NCI-H82 treated with DMSO at 0.1 percent for 48 hours (cell line): ENCODE results near the gene CFAP91.
A peak's percentile ranks its signal among the peaks of the same experiment; 100 is the strongest.
"Not testable (repeated sequence)": the region's sequence is repeated elsewhere in the genome, so short reads cannot be mapped to it uniquely, and the experiment has no call there.

Source experiments
- DNase-seq: peaks from one replicate; lab custom pipeline; 2025; ENCODE audit not compliant: unreplicated experiment; lab: John Stamatoyannopoulos, UW

Gene CFAP91

DNA sequence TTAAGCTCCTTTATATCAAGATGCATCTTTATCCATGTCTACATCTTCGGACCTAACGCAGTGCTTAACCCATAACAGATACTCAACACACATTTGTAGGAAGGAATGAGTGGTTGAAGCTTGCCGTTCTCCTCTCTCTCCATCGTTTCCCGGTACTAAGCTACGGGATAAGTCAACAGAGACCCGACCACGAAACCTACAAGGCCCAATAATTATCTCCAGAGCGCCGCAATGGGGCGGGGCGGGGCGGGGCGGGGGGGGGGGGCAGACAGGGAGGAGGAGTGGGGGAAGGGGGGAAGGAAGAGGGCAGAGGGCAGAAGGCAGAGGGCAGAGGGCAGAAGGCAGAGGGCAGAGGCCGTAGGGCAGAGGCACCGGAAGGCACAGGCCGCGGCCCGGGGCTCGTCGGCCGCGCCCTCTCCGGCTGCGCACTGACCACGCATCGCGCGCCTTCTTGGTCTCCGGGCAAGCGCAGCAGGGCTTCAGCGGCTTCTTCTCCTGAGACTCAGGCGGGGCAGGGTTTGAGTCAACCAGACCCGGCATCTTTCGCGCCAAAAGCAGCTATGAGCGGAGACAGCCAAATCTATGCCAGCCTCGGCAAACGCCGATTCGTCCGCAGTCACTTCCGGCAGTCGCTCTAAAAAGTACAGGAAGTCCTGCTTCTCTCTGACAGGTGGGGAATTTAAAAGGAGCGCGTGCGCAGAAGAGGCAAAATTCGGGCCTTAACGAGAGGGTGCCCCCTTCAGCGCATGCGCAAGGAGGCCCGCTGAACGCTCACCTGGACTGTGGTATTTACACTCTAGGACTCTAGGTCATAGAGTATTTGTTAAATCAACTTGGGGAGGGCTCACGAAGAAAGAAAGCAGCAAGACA lies 25.8 kb upstream of the CFAP91 start, which contains the start of gene COX17:
Gene COX17, minus strand, starts transcription at position 636 of the 870 bp plus-strand sequence. Its CDS starts 96 bp downstream, at position 540.
- DNase-seq: peak; percentile 89

DNA sequence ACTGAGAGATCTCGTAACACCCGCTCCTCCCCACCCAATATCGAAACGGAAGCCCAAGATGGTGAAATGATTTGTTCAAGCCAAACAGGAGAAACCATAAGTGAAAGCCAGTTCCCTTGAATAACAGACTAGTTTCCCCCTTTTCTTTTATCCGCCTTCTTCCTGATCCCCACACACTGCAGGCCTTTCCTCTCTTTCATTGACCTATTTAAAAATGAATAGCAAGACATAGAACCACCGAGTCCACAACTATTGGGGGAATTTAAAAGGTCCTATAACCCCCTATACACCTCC lies 25.2 kb upstream of the CFAP91 start:
- no peak for DNase-seq

DNA sequence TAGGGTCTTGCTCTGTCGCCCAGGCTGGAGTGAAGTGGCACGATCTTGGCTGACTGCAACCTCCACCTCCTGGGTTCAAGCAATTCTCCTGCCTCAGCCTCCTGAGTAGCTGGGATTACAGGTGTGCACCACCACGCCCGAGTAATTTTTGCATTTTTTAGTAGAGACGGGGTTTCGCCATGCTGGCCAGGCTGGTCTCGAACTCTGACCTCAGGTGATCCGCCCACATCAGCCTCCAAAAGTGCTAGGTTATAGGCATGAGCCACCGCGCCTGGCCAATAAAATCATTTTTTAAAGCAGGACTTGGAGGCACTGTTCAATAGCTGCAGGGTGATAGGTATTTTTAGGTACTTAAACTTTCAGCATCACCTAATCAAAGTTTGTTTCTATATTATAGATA lies 24.6 kb upstream of the CFAP91 start:
- not testable (repeated sequence) for DNase-seq

DNA sequence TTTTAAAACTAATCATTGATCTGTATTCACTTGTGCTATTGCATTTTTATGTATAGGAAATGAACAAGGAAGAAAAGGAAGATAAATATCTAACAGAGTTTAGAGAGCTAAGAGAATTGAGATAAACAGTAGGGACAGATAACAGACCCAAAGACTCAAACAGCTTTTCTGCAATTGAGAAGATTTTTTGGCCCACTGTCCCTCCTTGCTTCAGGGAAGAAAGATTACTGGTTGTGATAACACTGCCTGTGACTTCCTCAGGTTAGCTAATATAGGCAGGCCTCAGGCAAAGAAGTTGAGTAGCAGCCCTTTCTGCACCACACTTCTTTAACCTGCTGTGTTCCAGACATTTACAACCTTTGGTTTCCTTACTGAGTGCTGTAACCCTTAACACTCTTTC lies 22.9 kb upstream of the CFAP91 start:
- DNase-seq: no peak

DNA sequence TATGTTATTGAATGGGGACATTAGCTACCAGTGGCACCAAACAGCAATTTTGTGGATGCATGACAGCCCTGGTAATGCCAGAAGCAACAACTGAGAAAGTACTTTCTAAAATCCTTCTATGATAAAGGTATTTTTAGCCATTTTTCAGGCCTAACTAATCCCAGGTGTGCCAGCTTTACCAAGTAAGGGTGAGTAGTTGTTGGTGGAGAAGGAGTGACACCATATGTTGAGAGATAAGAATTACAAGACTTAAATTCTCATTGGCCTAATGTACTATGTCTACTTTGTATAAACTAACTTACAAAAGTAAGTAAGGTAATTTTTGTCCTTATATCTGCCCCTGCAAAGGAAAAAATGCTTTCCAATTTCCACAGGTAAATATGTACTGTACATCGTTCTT lies 21.5 kb upstream of the CFAP91 start:
- DNase-seq: peak; percentile 30

DNA sequence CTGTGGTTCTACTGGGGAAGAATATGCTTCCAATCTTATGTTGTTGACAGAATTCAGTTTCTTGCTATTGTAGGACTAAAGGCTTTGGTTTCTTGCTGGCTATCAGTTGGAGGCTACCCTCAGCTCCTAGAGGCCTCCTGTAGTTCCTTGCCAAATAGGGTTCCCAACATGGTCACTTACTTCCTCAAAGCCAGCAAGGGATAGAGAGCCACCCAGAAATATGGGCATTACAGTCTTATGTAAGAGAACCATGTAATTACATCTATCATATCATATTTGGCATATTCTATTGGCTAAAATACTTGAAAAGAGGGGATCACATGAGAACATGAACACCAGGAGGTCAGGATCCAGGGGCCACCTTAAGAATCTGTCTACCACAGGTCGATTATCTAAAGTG lies 19.4 kb upstream of the CFAP91 start:
- DNase-seq: no peak

DNA sequence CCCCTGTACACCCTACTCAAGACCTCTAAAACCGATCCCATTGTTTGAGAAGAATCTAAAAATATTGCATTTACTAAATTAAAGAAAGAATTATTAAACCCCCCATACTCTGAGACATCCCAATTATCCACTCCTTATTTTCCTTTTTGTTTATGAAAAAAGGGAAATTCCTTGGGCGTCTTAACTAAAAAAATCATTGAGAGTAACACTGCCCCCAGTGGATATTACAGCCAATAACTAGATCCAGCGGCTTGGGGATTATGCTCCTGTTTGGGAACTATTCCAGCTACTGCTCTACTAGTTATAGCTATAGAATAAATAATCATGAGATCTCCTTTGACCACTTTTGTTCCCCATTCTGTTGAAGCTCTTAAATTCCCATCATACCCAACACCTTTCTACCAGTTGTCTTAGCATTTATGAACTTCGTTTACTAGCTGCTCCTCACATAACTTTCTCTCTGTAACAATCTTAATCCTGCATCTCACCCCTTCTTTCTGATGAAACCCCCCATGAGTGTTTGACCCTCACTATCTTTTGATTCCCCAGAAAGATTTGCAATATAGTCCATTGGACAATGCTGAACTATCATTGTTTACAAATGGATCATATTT lies 12.7 kb upstream of the CFAP91 start:
- peak; percentile 15 for DNase-seq

DNA sequence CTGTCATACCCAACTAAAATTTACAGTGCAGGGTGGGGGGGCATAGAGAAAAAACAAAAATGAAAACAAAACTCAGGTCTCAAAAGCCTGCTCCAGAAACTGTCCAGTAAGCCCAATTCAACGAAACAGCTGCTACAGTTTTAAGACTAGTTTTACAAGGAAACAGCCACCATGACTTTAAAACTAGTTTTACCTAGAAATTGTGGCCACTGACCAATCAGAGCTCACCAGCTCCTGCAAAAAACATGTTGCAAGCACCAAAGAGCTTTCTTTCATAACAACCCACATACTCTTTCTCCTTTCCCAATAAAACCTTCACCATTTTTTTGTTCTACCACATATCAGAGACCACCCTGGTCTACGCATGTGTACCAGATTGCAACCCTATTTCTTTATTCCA lies 7.3 kb upstream of the CFAP91 start:
- no peak for DNase-seq

DNA sequence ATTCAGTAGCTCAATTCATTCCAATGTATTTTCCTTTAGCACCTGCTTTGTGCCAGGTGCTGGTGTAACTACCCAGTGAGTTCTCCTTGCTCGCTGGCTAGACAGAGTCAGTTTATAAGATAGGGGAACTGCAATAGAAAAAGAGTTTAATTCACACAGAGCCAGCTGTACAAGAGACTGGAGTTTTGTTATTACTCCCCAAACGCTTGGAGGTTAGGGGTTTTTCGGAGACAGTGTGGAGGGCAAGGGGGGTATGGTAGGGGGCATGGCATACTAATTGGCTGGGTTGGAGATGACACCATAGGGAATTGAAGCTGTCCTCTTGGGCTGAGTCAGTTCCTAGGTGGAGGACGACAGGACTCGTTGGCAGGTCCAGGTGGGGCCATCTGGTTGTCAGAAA lies 5.4 kb upstream of the CFAP91 start:
- no peak for DNase-seq

DNA sequence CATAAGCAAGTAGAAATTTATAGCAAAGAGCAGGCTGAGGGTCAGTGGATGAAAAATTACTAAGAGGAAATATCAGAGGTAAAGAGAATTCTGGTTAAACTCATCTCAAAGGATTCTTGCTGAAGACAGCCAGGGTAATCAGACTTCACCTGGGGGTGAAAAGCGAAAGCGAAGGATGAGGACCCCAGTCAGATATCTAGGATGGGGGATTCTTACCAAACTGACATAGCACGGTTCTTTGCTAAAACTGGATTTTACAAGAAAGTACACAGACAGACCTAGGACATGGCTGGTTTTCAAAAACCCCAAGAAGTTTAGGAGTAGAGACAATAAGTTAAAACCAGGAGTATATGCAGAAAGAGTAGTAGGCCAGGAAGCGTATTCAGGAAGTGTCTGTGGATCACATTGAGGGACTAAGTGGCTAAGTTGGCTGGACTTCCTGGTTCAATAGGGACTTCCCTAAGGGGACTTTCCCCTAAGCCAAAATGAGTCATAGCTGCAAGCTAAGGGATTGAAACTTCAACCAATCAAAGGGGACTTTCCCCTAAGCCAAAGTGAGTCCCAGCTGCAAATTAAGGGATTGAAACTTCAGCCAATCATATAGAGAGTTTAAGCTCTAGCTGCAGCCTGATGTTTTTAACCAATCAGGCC lies 2.4 kb upstream of the CFAP91 start:
- DNase-seq: no peak

DNA sequence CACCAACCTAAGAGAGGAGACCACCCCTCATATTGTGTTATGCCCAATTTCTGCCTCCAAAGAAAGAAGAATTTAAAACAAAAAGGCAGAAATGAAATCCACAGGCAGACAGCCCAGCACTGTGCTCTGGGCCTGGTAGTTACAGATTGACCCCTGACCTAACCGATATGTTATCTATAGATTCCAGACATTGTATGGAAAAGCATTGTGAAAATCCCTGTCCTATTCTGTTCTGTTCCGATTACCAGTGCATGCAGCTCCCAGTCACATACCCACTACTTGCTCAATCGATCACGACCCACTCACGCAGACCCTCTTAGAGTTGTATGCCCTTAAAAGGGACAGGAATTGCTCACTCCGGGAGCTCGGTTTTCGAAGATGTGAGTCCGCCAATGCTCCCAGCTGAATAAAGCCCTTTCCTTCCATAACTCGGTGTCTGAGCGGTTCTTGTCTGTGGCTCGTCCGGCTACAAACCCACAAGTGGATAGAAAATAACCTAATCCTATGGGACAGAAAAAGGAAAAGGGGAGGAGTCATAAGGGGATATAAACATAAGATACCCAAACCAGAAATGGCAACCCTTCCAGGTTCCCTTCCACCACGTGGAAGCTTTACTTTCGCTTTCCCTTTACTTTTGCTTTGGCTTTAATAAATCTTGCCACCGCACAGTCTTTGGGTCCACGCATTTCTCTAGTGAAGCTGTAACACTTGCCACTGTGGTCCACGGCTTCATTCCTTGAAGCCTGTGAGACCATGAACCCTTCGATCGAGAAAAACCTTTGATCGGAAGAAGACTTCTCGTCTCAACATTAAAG lies 1.7 kb upstream of the CFAP91 start:
- no peak for DNase-seq

DNA sequence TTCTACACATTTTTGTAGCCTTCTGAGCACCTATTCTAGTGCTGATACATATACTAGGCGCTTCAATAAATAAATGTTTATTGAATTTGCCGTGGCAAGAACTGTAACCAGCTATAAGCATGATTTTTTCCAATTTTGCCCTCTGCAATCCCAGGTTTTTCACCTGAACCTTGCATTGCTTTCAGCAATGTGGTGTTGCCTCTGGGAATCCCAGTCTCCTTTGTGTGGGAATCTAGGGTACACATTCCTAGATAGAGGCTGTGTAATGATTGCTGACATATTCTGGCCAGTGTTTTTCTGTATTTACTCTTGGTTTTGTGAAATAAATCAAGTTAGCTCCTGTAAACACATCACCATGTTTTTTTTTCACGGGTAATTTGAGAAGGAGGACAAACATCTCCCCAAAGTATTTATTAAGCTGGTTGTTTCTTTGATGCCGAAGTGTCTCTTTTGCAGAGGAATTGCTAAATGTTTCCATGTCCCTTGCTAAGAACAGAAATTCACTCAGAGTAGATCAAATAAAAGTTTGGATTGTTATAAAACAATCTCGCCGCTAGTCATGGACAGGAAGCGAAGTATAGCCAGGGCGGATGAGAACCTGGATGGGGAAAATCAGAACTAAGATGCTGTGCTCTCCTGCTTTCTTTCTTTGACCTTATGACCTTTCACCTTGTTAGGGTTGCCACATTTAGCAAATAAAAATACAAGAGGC lies 1.2 kb downstream of the CFAP91 start:
- no peak for DNase-seq

DNA sequence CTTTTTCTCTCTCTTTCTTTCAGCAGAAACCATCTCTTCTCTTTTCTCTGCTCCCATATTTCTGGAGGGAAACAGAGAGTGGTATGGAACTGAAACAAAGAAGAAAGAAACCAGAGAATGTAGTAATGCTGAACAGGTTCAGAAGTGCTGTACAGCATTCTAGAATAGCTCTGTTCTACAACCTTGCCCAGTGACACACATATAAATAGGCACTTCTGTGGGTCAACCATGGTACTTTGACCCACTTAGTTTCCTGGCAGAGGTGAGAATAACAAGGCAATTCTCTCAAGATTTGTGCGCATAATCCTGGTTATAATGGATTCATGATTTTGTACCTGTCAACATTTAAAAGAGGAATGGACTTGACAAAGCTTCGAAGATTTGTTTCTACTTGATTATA lies 12.3 kb downstream of the CFAP91 start:
- DNase-seq: no peak

DNA sequence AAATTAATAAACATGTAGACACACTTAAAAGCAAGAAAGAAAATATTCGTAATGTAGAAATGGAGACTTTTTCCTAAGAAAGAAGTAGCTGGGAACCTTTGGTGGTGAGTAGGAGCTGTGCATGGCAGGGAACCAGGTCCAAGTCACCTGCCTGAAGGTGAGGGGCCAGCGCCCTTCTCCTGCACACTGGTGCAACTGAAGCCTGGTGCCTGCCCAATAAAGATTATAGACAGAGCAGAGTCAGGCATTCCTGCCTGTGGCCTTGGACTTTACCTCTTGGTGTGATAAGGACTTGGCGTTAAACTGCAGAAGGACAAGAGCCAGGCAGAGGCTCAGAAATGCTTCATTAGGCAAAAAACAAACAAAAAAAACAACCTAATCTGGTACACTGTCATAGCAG lies 14.2 kb downstream of the CFAP91 start:
- no peak for DNase-seq

DNA sequence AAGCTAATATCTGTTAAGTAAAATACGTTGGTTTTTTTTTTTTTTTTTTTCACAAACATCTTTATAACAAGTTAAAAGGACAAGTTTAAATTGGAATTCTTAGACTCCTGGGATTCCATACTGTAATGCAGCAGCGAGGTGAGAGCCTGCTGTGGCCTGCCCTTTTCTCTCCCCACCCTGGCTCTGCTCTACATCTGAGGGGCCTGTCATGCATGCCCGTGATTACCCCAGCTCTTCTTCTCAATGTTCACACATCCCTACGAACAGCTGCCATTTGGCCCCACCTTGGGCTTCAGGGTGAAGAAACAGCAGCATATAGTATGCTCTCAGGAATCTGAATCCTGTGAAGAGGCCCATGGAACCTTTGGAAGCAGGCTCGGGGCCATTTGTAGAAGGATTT lies 14.7 kb downstream of the CFAP91 start:
- DNase-seq: no peak

DNA sequence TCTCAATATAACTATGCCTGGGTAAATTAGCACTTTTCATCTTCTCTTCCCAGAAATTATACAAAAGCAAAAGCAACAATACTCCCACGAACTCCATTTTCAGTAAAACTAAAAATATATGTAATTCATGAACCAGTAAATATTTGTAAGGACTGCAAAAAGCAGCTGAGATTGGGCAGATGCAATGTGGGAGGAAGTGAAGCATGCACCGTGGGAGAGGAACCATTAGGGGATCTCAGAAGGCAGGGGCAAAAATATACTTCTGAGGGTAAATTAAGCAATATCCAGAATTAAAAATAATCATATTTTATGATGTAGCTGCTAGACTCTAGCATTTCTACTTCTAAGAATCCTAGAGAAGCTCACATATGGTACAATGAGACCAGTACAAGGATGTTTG lies 20.2 kb downstream of the CFAP91 start:
- DNase-seq: no peak

DNA sequence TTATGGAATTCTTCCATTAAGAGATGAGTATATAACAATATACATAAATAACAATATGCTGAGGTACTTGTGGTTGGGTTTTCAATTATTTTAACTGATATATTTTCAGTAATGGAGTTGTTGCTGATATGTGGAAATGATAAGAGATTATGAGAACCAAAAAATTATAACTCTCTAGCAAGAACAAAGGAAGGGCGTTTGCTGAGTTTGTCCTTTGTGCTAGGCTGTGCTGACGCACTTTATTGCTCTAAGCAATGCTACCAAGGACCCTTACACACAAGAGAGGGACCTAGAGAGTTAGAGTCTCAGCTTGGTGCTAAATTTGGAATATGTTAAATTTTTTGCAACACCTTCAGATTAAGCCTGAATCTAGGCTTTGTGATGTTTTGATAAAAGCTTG lies 24.1 kb downstream of the CFAP91 start:
- DNase-seq: no peak

DNA sequence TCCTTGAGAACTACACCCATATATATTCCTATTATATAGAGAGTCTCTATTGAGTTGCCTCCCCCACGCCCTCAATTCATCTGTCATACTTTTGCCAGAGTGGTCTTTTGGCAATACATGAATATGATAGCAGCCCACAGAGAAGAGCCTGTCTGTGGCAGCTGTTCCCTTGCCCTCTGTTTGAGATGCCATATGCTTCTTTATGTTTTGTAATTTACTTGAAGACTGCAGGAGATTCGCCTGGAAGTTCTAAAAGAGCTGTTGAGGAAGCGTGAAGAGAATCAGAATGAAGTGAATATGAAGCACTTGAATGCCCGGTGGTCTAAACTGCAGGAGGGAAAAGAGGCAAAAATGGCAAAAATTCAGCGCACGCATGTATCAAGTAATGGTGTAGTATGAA lies 27.2 kb downstream of the CFAP91 start:
- DNase-seq: no peak

DNA sequence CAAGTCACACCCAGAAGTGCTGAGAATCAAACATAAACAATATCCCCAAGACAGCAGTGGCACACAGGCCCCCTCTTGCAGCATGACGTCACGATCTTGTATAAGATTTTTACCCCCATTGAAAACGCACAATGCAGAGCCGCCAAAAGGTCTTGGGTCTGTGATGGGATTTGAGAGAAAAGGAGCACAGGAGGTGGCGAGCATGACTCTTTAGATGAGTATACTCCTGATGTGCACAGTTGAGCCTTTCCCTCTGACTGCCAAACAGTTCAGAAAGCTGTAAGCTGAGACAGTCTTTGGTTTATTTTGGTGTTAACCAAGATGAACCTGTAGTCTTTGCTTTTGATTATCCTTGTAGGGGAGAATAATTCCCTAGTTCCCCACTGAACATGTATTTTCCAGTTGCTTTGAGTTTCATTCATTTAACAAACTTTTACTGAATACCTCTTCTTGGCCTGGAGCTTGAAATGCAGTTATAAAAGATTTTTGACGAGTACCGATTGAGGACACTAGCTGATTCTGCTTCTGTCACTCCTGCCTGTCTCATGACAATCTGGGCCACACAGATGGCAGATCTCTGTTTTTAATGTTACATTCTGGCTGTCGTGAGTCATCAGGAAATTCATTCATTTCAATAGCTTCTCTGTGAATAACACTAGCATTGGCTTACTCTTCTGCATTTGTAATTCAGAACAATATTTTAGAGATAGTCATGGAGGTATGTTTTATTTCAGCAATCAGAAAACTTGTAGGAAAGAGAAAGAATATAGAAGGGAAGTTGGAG lies 28.9 kb downstream of the CFAP91 start:
- DNase-seq: no peak

DNA sequence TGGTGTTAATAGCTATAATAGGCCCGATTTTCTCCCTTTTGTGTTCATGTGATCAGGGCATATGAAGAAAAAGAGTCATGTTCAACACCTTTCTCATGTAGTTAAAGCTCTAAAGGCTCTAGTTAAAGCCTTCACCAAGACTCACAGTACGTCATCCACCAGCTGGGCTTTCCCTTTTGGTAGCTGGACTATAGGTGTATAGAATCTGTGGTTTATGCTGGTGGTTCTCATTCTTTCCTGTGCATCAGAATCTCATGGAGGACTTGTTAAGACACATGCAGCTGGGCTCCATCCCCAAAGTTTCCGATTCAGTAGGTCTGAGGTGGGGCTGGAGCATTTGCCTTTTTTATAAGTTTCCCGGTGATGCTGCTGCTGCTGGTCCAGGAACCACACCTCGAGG lies 31.0 kb downstream of the CFAP91 start:
- no peak for DNase-seq
